ENCODE results near the gene DUOXA2. TPM values are rescaled to one million over a fixed set of nuclear protein-coding genes. Genes with fewer than 3 reads are reported as not detected.

DUOXA2 gene
- polyA plus RNA-seq, 2 of the 4 experiments (the other 2 are of a cell fraction) = not detected

DNA sequence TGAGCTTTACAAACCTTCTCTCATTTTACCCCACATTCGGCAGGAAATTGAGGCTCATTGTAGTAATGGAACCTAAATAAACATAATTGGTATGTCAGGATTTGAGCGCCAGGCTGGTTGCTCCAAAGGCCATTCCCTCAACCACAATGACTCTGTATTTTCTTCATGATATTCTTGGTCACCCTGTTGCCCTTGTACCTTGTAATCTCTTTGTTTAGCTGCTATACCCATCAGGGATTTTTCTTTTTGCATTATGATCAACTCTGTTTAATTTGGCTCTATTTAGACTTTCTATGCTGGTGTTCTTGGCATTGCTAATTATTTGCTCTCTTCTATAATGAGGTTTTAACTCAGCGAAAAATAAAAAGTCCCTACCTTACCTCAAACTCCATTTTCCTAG lies 30.0 kb upstream of the DUOXA2 start:
- FAIRE-seq = no peak
- H3K4me3 ChIP-seq = no peak overlapping the region
- H3K27ac ChIP-seq = no peak overlapping the region
- no peak for ATAC-seq
- ChIA-PET POLR2A (no interaction called here), CTCF (interaction anchor here (0.8 kb wide), 1 partner anchor 119 kb away, joined by 3 read pairs; no protein-coding TSS in a partner anchor)
- H3K4me1 ChIP-seq = no peaks in the 10 kb centered on the region
- H3K4me2 ChIP-seq = no peak overlapping the region
- 62% methylated on average over 3 of the region's 3 CpGs for WGBS (ENCODE audit: missing lambda C conversion rate)
- TF ChIP-seq FOSB (CRISPR knock-in tag; IDR thresholded peaks at IDR 0.05) (no peak), CHD2 (IDR thresholded peaks at IDR 0.05; ENCODE audit: low read length, partially characterized antibody) (no peak), FOXS1 (CRISPR knock-in tag; IDR thresholded peaks at IDR 0.05) (no peak), PHF8 (IDR thresholded peaks at IDR 0.05; ENCODE audit: borderline replicate concordance, low read depth) (no peak), POLR2AphosphoS2 (conservative IDR thresholded peaks at IDR 0.05; ENCODE audit: low read length) (no peak), RFX5 (IDR thresholded peaks at IDR 0.05) (no peak), SMC3 (IDR thresholded peaks at IDR 0.05) (no peak), HOXA7 (CRISPR knock-in tag; IDR thresholded peaks at IDR 0.05) (no peak), ZFP36 (IDR thresholded peaks at IDR 0.05; ENCODE audit: borderline replicate concordance, partially characterized antibody) (no peak), KDM1A (IDR thresholded peaks at IDR 0.05; ENCODE audit: low read depth) (no peak), HOXB5 (CRISPR knock-in tag; IDR thresholded peaks at IDR 0.05) (no peak), ESRRA (IDR thresholded peaks at IDR 0.05; ENCODE audit: borderline replicate concordance, low read length) (no peak), NFE2L2 (conservative IDR thresholded peaks at IDR 0.05; ENCODE audit: low read length) (no peak)
- TF ChIP-seq, protein P1, sequence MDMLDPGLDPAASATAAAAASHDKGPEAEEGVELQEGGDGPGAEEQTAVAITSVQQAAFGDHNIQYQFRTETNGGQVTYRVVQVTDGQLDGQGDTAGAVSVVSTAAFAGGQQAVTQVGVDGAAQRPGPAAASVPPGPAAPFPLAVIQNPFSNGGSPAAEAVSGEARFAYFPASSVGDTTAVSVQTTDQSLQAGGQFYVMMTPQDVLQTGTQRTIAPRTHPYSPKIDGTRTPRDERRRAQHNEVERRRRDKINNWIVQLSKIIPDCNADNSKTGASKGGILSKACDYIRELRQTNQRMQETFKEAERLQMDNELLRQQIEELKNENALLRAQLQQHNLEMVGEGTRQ (IDR thresholded peaks at IDR 0.05) = no peak
- TF ChIP-seq, protein P2, sequence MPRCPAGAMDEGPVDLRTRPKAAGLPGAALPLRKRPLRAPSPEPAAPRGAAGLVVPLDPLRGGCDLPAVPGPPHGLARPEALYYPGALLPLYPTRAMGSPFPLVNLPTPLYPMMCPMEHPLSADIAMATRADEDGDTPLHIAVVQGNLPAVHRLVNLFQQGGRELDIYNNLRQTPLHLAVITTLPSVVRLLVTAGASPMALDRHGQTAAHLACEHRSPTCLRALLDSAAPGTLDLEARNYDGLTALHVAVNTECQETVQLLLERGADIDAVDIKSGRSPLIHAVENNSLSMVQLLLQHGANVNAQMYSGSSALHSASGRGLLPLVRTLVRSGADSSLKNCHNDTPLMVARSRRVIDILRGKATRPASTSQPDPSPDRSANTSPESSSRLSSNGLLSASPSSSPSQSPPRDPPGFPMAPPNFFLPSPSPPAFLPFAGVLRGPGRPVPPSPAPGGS (IDR thresholded peaks at IDR 0.05) = no peak
- TF ChIP-seq, protein P3, sequence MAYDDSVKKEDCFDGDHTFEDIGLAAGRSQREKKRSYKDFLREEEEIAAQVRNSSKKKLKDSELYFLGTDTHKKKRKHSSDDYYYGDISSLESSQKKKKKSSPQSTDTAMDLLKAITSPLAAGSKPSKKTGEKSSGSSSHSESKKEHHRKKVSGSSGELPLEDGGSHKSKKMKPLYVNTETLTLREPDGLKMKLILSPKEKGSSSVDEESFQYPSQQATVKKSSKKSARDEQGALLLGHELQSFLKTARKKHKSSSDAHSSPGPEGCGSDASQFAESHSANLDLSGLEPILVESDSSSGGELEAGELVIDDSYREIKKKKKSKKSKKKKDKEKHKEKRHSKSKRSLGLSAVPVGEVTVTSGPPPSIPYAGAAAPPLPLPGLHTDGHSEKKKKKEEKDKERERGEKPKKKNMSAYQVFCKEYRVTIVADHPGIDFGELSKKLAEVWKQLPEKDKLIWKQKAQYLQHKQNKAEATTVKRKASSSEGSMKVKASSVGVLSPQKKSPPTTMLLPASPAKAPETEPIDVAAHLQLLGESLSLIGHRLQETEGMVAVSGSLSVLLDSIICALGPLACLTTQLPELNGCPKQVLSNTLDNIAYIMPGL (CRISPR knock-in tag; IDR thresholded peaks at IDR 0.05; ENCODE audit: borderline replicate concordance) = no peak
- no peaks in the 10 kb centered on the region for H3K9me3 ChIP-seq
- DNase-seq (ENCODE audit: low read depth in 1 of 2, low spot score in 1 of 2) = no peak

DNA sequence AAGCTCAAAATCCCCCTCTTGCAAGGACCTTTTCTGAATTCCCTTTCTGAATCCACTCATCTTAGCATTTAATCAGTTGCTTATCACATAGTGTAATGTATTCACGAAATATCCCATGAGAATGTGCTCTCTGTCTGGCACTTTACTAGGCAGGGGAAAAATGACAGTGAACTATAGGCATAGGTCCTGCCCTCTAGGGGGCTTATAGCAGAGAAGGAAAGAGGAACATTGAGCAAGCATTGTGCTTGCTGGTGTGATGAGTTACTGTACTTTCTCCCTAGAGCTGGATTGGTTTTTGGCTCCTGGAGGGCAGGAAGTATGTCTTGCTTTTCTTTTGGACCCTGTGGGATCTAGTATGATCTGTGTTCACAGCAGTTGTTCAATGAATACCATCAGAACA lies 26.6 kb upstream of the DUOXA2 start:
- DNase-seq (ENCODE audit: low read depth in 1 of 2, low spot score in 1 of 2) (no peak), FAIRE-seq (no peak), ATAC-seq (peak; percentile 74 to 78; a peak in 5 of 6 replicates)
- POLR2A ChIA-PET = no interaction called here
- Histone ChIP-seq H3K4me1 (peaks cover 4% of the 10 kb centered on the region; the same call in 1 of the 3 replicates), H3K4me3 (no peak overlapping the region), H3K9me3 (no peaks in the 10 kb centered on the region), H3K27ac (no peak overlapping the region), H3K4me2 (no peak overlapping the region)
- WGBS (ENCODE audit: missing lambda C conversion rate) = 26% methylated on average over 1 of the region's 1 CpG
- CTCF ChIA-PET = interaction anchor here (1.3 to 1.5 kb wide), 2 partner anchors 10 to 27 kb away, joined by 4 read pairs; partner anchors contain the start of genes DUOX2 and DUOXA2
- TF ChIP-seq, protein P4, sequence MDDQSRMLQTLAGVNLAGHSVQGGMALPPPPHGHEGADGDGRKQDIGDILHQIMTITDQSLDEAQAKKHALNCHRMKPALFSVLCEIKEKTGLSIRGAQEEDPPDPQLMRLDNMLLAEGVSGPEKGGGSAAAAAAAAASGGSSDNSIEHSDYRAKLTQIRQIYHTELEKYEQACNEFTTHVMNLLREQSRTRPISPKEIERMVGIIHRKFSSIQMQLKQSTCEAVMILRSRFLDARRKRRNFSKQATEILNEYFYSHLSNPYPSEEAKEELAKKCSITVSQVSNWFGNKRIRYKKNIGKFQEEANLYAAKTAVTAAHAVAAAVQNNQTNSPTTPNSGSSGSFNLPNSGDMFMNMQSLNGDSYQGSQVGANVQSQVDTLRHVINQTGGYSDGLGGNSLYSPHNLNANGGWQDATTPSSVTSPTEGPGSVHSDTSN (IDR thresholded peaks at IDR 0.05) = no peak
- no peak for TF ChIP-seq RAD21 (conservative IDR thresholded peaks at IDR 0.05 in 1 of 2, IDR thresholded peaks at IDR 0.05 in 1 of 2)
- TF ChIP-seq, protein P5, sequence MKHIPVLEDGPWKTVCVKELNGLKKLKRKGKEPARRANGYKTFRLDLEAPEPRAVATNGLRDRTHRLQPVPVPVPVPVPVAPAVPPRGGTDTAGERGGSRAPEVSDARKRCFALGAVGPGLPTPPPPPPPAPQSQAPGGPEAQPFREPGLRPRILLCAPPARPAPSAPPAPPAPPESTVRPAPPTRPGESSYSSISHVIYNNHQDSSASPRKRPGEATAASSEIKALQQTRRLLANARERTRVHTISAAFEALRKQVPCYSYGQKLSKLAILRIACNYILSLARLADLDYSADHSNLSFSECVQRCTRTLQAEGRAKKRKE (CRISPR knock-in tag; IDR thresholded peaks at IDR 0.05; ENCODE audit: low read depth) = no peak
- no peak for TF ChIP-seq SREBF2 (IDR thresholded peaks at IDR 0.05)
- TF ChIP-seq, protein P3 (CRISPR knock-in tag; IDR thresholded peaks at IDR 0.05; ENCODE audit: borderline replicate concordance) = no peak
- no peak for TF ChIP-seq NPAS2 (CRISPR knock-in tag; IDR thresholded peaks at IDR 0.05; ENCODE audit: borderline replicate concordance)
- TF ChIP-seq NFE2L2 (conservative IDR thresholded peaks at IDR 0.05; ENCODE audit: low read length) = no peak
- TF ChIP-seq FOSB (CRISPR knock-in tag; IDR thresholded peaks at IDR 0.05) = no peak
- TF ChIP-seq CEBPB (IDR thresholded peaks at IDR 0.05) = no peak
- TF ChIP-seq PHF8 (IDR thresholded peaks at IDR 0.05; ENCODE audit: borderline replicate concordance, low read depth) = no peak
- TF ChIP-seq ZC3H11A (IDR thresholded peaks at IDR 0.05) = no peak
- TF ChIP-seq, protein P1 (IDR thresholded peaks at IDR 0.05) = no peak
- TF ChIP-seq HEYL (CRISPR knock-in tag; IDR thresholded peaks at IDR 0.05) = no peak
- TF ChIP-seq HOXB13 (CRISPR knock-in tag; IDR thresholded peaks at IDR 0.05; ENCODE audit: low read depth) = no peak
- no peak for TF ChIP-seq ZFP36 (IDR thresholded peaks at IDR 0.05; ENCODE audit: borderline replicate concordance, partially characterized antibody)
- no peak for TF ChIP-seq MAZ (IDR thresholded peaks at IDR 0.05; ENCODE audit: borderline replicate concordance, low read depth, low read length)
- TF ChIP-seq ESRRA (IDR thresholded peaks at IDR 0.05; ENCODE audit: borderline replicate concordance, low read length) = no peak
- TF ChIP-seq, protein P6, sequence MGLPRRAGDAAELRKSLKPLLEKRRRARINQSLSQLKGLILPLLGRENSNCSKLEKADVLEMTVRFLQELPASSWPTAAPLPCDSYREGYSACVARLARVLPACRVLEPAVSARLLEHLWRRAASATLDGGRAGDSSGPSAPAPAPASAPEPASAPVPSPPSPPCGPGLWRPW (IDR thresholded peaks at IDR 0.05) = no peak
